GM18511 (cell line): ENCODE measurements around the gene KRT81.
"Not testable (repeated sequence)": the region's sequence is repeated elsewhere in the genome, so short reads cannot be mapped to it uniquely, and the experiment has no call there.

Experiments used
- ATAC-seq: cut with Tn5 transposase; IDR thresholded peaks from one replicate; pipeline ENCODE4 v1.9.1; 2021; ENCODE audit warnings: mild to moderate bottlenecking, moderate library complexity; ENCODE audit not compliant: unreplicated experiment

KRT81 gene

GRCh38 chr12:52318241-52318990 lies 27.1 kb upstream of the KRT81 start:
- no peak for ATAC-seq

DNA sequence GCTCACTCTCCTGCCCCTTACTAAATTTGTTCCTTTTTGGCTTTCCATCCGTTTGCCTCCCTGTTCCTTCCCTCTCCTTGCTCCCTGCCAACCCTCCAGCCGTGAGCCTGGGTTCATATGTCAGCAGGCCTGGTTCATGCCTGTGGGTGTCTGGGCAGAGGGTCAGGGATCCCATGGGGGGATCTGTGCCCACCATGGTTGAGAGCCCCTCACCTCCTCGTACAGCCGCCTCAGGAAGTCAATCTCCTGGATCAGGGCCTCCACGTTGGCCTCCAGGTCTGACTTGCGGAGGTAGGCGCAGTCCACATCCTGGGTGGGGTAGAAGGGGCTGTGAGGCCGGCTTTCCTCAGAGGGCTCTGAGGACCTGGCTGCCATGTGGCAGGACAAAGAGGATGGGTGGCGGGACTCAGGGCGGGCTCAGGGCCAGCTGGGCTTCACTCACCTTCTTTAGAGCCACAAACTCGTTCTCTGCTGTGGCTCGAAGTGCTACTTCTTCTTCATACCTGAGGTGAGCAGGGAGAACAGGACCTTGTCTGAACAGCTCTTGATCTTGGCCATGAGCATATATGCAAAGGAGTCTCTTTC lies 26.2 kb upstream of the KRT81 start:
- no peak for ATAC-seq

DNA sequence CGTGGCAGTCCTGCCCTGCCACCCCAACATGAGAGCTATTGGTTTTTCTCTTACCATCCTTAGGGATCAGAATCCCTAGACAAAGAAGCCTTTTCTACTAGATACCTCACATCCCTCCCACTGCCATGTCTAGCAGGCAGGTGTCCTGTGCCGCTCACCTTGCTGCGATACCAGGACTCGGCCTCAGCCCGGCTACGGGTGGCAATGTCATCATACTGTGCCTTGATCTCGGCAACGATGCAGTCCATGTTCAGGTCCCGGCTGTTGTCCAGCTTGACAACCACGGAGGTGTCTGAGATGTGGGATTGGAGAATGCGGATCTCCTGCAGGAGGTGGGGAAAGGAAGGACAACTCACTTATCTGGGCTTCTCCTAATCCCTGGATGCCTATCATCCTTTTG lies 25.4 kb upstream of the KRT81 start:
- no peak for ATAC-seq

DNA sequence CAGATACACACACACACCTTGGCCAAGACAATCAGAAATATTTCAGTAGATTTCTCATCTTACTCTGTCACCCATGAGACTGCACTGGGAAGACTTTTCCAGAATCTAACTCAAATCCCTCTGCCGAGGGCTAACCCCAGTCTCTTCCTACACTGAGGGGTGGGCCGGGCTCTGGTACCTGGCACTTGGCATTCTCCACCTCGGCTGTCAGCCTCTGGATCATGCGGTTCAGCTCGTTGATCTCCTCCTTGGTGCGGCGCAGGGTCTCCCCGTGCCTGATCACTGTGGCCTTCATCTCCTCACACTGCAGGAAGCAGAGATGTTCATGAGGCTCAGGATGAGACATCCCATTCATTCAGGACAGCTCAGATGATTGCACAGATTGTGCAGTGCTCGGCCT lies 25.0 kb upstream of the KRT81 start:
- ATAC-seq, result no peak

GRCh38 chr12:52315721-52316120 lies 24.4 kb upstream of the KRT81 start:
- ATAC-seq, result not testable (repeated sequence)

- ATAC-seq, result no peak
These were observed 23.2 kb upstream of the KRT81 start for GRCh38 chr12:52314511-52314910.

DNA sequence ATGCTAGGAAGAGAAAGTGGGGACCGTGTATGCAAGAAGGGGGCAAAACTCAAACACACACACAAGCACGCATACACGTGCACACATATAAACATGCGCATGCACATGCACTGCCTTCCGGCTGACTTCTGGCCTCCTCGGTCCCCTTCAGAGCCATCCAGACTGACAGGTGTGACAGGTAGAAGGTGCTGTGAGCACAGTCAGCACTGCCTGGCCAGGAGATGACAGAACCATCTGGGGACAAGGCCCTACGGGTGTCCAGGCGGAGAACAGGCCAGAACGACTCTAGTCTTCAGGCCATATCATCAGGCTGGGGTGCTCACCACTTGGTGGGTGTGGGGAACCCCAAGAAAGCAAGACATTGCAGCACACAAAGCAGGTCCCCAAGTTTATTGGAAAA lies 22.6 kb upstream of the KRT81 start:
- ATAC-seq, result no peak

GRCh38 chr12:52313461-52313860 lies 22.1 kb upstream of the KRT81 start:
- ATAC-seq, result no peak

GRCh38 chr12:52312086-52312485 lies 20.8 kb upstream of the KRT81 start:
- no peak for ATAC-seq

- no peak for ATAC-seq
These were observed 19.9 kb upstream of the KRT81 start for GRCh38 chr12:52311285-52311648.

GRCh38 chr12:52310622-52311284 lies 19.4 kb upstream of the KRT81 start:
- no peak for ATAC-seq

- no peak for ATAC-seq
These were observed 17.6 kb upstream of the KRT81 start for GRCh38 chr12:52308806-52309425.

GRCh38 chr12:52307836-52308805 lies 16.8 kb upstream of the KRT81 start:
- no peak for ATAC-seq

GRCh38 chr12:52306731-52307130 lies 15.4 kb upstream of the KRT81 start:
- ATAC-seq, result no peak

DNA sequence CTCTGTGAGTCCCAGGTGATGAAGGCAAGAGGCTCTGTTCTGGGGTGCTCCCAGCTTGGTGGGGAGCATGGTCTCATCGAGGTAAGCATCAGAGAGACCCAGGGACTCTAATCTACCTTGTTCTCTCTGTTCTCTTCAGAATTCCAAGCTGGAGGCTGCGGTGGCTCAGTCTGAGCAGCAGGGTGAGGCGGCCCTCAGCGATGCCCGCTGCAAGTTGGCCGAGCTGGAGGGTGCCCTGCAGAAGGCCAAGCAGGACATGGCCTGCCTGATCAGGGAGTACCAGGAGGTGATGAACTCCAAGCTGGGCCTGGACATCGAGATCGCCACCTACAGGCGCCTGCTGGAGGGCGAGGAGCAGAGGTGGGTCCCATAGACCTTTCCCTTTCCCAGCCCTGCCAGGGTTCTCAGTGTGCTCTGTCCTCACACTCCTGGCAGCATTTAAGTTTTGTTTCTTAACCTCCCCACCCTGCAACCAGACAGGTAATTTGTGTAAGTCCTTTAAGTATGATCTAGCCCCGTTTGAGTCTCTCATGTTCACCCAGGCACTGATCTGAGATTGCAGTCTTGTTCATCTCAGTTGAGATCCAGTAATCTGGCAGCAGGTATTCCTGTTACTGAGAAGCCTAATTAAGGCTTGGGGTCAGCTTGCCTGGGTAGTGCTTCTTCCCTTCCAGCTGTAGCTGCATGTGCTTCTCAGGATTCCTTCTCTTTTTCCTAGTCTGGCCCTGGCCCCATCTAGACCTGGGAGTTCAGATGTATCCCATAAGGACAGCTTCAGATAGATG lies 14.8 kb upstream of the KRT81 start:
- no peak for ATAC-seq

DNA sequence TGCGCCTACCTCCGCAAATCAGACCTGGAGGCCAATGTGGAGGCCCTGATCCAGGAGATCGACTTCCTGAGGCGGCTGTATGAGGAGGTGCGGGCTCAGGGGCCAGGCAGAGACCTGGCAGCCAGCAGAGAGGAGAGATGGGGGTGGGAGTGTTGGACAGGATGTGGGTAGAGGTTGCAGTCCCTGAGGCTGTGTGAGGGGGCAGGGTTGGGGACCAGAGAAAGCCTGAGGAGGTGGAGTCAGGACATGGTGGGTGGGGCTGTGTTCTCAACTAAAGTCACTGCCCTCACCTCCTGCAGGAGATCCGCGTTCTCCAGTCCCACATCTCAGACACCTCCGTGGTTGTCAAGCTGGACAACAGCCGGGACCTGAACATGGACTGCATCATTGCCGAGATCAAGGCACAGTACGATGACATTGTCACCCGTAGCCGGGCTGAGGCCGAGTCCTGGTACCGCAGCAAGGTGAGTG lies 13.6 kb upstream of the KRT81 start:
- ATAC-seq, result peak; percentile 94

GRCh38 chr12:52302242-52302914 lies 11.0 kb upstream of the KRT81 start:
- not testable (repeated sequence) for ATAC-seq

DNA sequence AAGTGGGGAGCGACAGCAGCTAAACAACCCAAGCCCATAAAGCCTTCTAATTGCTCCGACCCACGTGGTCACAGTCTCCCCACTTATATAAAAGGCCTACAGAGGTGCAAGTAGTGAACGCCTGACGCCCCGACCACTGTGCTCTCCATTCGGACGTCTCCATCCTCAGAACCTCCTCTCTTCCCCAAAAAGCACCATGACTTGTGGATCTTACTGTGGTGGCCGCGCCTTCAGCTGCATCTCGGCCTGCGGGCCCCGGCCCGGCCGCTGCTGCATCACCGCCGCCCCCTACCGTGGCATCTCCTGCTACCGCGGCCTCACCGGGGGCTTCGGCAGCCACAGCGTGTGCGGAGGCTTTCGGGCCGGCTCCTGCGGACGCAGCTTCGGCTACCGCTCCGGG lies 10.4 kb upstream of the KRT81 start:
- not testable (repeated sequence) for ATAC-seq
